ENCODE results near the gene KRTAP4-2. TPM values are rescaled to one million over a fixed set of nuclear protein-coding genes. Genes with fewer than 3 reads are reported as not detected.

KRTAP4-2 gene
- total and polyA plus RNA-seq, 9 of the 15 experiments (the other 6 are each of a cell fraction or from before 2014, with no cell fraction given) = not detected

- TF ChIP-seq RBM39 (optimal IDR thresholded peaks at IDR 0.05; ENCODE audit: low read depth, low read length) (no peak), NFE2L1 (tag; IDR thresholded peaks at IDR 0.05; ENCODE audit: borderline replicate concordance, low read depth) (no peak), ZZZ3 (IDR thresholded peaks at IDR 0.05) (no peak), SP2 (IDR thresholded peaks at IDR 0.05; ENCODE audit: extremely low read depth, low read depth, low read length, poor library complexity, severe bottlenecking) (no peak), ESRRB (CRISPR knock-in tag; IDR thresholded peaks at IDR 0.05; ENCODE audit: borderline replicate concordance) (no peak), NRF1 (conservative IDR thresholded peaks at IDR 0.05 in 1 of 2, IDR thresholded peaks at IDR 0.05 in 1 of 2) (no peak), ZC3H4 (CRISPR knock-in tag; IDR thresholded peaks at IDR 0.05; ENCODE audit: borderline replicate concordance) (no peak), HNRNPLL (IDR thresholded peaks at IDR 0.05; ENCODE audit: low read depth, low read length, poor library complexity, severe bottlenecking) (no peak), EHMT2 (IDR thresholded peaks at IDR 0.05) (no peak), ZC3H8 (IDR thresholded peaks at IDR 0.05) (no peak)
- TF ChIP-seq, protein P1, sequence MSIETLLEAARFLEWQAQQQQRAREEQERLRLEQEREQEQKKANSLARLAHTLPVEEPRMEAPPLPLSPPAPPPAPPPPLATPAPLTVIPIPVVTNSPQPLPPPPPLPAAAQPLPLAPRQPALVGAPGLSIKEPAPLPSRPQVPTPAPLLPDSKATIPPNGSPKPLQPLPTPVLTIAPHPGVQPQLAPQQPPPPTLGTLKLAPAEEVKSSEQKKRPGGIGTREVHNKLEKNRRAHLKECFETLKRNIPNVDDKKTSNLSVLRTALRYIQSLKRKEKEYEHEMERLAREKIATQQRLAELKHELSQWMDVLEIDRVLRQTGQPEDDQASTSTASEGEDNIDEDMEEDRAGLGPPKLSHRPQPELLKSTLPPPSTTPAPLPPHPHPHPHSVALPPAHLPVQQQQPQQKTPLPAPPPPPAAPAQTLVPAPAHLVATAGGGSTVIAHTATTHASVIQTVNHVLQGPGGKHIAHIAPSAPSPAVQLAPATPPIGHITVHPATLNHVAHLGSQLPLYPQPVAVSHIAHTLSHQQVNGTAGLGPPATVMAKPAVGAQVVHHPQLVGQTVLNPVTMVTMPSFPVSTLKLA (conservative IDR thresholded peaks at IDR 0.05) = no peak
- TF ChIP-seq, protein P2, sequence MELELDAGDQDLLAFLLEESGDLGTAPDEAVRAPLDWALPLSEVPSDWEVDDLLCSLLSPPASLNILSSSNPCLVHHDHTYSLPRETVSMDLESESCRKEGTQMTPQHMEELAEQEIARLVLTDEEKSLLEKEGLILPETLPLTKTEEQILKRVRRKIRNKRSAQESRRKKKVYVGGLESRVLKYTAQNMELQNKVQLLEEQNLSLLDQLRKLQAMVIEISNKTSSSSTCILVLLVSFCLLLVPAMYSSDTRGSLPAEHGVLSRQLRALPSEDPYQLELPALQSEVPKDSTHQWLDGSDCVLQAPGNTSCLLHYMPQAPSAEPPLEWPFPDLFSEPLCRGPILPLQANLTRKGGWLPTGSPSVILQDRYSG (tag; conservative IDR thresholded peaks at IDR 0.05; ENCODE audit: low read depth) = no peak
- TF ChIP-seq, protein P3, sequence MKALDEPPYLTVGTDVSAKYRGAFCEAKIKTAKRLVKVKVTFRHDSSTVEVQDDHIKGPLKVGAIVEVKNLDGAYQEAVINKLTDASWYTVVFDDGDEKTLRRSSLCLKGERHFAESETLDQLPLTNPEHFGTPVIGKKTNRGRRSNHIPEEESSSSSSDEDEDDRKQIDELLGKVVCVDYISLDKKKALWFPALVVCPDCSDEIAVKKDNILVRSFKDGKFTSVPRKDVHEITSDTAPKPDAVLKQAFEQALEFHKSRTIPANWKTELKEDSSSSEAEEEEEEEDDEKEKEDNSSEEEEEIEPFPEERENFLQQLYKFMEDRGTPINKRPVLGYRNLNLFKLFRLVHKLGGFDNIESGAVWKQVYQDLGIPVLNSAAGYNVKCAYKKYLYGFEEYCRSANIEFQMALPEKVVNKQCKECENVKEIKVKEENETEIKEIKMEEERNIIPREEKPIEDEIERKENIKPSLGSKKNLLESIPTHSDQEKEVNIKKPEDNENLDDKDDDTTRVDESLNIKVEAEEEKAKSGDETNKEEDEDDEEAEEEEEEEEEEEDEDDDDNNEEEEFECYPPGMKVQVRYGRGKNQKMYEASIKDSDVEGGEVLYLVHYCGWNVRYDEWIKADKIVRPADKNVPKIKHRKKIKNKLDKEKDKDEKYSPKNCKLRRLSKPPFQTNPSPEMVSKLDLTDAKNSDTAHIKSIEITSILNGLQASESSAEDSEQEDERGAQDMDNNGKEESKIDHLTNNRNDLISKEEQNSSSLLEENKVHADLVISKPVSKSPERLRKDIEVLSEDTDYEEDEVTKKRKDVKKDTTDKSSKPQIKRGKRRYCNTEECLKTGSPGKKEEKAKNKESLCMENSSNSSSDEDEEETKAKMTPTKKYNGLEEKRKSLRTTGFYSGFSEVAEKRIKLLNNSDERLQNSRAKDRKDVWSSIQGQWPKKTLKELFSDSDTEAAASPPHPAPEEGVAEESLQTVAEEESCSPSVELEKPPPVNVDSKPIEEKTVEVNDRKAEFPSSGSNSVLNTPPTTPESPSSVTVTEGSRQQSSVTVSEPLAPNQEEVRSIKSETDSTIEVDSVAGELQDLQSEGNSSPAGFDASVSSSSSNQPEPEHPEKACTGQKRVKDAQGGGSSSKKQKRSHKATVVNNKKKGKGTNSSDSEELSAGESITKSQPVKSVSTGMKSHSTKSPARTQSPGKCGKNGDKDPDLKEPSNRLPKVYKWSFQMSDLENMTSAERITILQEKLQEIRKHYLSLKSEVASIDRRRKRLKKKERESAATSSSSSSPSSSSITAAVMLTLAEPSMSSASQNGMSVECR (CRISPR knock-in tag; IDR thresholded peaks at IDR 0.05) = no peak
- TF ChIP-seq, protein P4, sequence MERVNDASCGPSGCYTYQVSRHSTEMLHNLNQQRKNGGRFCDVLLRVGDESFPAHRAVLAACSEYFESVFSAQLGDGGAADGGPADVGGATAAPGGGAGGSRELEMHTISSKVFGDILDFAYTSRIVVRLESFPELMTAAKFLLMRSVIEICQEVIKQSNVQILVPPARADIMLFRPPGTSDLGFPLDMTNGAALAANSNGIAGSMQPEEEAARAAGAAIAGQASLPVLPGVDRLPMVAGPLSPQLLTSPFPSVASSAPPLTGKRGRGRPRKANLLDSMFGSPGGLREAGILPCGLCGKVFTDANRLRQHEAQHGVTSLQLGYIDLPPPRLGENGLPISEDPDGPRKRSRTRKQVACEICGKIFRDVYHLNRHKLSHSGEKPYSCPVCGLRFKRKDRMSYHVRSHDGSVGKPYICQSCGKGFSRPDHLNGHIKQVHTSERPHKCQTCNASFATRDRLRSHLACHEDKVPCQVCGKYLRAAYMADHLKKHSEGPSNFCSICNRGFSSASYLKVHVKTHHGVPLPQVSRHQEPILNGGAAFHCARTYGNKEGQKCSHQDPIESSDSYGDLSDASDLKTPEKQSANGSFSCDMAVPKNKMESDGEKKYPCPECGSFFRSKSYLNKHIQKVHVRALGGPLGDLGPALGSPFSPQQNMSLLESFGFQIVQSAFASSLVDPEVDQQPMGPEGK (CRISPR knock-in tag; IDR thresholded peaks at IDR 0.05; ENCODE audit: borderline replicate concordance) = no peak
- TF ChIP-seq, protein P5, sequence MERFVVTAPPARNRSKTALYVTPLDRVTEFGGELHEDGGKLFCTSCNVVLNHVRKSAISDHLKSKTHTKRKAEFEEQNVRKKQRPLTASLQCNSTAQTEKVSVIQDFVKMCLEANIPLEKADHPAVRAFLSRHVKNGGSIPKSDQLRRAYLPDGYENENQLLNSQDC (CRISPR knock-in tag; IDR thresholded peaks at IDR 0.05) = no peak
These were observed 32.8 kb downstream of the KRTAP4-2 start (continued) for GRCh38 chr17:41145261-41145660.
